Right lung (tissue), 5 donors: ENCODE data around the gene NXNL2. TPM values are rescaled to one million over a fixed set of nuclear protein-coding genes. Genes with fewer than 3 reads are reported as not detected.

Experiments
- DNase-seq, 2 donors: peaks; one replicate each; pipeline ENCODE4 v3.0.0-alpha.2; 2013
- polyA plus RNA-seq, 5 donors: library from polyadenylated mRNA; unstranded; fragments of 120-200 nt; gene quantifications; one replicate each; pipeline versions ENCODE4 v1.2.1 to v1.2.3, GENCODE V29; 2013; ENCODE audit warnings: inconsistent platforms in 1 of 5, low replicate concordance in 1 of 5; ENCODE audit not compliant: insufficient read length in 5 of 5, insufficient read depth in 1 of 5

Gene NXNL2
- polyA plus RNA-seq, 5 donors, result 0.55 to 1.2 (median 0.95) TPM

DNA sequence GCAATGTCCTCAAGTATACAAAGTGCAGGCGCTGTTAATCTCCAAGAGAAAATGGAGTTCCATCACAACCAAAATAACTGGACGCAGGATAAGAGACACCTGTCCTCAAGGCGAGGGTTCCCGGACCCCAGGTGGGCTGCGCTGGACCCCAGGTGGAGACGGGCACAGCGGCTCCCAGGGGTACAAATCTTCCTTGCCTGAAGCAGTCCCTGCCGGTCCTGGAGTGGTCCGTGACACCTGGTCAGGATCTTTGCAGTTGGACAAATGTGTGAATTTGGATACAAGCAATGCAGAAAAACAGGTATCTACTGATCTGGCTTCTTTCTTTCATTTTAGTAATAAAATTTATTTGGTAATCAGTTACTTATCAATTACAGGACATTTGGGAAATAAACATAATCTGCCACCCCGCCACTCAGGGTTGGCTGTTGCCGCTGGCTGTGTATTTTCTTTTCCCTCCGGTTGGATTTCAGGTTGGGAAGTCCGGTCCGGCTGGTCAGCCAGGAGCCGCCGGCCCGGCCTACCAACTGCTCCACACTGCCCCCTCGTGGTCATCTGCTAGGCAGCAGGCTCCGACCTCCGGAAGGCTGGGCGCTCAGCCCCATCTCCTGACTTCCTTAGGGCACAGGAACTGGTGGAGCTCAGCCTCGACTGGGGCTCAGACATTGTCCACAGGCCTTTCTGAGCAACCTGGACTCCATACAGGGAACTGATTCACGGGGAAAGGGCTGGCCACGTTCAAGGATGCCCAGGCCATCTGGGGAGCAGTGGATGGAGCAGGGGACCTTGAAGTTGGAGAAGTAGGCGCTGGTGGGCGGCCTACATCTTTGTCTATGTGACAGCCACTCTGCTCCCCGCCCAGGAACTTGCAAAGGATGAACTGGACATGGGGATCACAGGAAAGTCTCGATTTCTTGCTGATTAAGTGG is 43.4 kb downstream of the NXNL2 start:
- DNase-seq, result peak; percentile 59 to 76

DNA sequence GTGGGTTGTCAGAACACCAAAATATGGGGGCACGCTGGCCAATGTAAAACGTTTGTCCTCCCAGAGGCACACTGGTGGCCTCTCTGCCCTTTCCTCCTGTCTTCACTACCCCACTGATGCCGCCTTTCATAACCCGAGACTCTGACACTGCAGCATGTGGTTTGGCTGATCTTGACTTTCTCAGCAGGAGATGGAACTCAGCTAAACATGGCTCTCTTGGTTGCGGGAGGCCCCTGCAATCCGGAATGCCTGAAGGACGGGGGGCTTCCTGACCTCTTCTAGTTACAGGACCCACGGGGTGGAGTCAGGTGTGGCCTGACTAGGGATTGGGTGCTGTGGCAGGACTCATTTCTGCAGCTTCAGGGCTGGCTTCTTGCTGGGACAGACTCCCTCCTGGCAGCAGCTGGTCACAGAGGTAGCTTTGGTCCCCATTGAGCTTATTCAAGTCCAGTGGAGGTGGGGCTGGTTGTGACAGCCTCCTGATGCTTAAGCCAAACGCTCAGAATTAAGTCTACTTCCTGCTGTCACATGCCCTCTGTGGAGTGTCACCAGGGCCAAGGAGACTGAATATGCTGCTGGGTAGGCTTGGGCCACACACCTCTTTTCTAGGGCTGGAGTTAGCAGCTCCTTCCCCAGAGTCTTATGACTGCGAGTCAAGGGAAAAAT is 44.2 kb downstream of the NXNL2 start:
- no peak for DNase-seq

DNA sequence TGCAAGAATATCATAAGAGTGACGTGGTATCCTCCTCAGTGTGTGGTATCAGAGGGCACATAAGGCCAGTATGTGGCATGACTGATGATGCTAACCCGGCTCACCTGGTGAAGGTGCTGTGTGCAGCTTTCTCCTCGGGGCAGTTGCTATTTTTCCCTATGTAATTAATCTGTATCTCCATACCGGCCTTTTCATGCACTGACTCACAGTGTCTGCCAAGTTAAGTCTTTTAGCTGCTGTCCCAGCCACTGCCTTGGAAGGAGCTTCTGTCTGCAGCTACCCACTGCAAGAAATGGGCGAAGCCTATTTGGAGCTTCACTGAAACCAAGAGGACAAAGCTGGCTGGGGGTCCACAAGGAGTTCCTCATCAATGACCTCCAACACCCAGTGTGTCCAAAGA is 46.0 kb downstream of the NXNL2 start:
- DNase-seq, result no peak

DNA sequence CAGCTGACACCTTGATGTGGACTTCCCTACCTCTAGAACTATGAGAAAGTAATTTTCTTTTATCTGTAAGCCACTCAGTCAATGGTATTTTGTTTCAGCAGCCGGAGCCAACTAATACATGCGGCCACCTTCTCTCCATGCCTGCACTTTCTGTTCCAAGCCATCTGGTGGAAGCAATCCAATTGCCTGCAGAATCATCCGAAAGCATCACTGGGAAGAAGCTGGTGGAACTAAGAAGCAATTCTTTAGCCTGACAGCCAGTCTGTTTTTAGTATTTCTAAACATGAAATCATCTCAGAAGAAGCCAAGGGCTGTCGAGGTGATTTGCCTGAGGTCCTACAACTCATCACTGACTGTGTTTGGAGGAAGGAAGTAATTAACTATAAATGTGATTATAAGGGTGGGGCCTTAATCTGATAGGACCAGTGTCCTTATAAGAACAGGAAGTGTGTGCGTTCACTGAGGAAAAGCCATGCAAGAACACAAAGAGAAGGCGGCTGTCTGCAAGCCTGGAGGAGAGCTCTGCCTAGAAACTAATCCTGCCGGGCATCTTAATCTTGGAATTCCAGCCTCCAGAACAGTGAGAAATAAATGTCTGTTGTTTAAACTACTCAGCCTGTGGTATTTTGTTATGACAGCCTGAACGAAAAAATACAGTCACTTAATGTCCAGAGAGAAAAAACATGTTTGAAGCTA is 49.1 kb downstream of the NXNL2 start:
- DNase-seq, result no peak

DNA sequence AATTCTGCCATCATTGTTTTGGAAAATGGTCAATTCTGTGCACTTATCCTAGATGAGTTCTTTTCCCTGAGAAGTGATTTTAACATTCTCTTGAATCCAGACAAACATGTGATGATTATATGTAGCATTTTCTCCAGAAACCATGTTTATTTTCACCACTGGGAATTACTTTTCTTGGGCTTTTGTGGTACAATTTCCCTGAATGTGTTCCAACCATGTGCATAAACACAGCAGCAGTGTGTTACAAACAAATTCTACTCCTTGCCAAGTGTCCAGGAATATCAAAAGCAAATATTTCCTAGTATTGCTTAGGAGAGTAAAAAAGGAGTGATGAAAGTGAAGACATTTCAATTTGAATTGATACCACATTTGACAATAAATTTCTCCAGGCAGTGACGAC is 50.4 kb downstream of the NXNL2 start:
- no peak for DNase-seq

DNA sequence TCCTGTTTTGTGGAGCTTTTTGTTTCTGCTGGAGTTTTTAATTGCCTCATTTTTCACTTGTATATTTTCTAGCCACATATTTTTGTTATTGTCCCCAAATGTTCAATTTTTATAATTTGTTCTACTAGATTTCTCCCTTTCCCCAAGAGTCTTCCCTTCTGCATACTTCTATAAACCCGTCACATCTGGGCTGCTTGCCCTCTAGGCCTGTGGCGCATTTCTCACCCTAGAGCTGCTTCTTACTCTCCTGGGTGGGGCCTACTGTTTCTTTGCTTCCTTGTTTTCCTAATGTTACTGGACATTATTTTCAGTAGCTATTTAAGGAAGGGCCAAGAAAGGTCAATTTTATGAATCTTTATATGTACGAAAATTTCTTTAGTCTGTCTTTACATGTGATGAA is 51.5 kb downstream of the NXNL2 start:
- no peak for DNase-seq

DNA sequence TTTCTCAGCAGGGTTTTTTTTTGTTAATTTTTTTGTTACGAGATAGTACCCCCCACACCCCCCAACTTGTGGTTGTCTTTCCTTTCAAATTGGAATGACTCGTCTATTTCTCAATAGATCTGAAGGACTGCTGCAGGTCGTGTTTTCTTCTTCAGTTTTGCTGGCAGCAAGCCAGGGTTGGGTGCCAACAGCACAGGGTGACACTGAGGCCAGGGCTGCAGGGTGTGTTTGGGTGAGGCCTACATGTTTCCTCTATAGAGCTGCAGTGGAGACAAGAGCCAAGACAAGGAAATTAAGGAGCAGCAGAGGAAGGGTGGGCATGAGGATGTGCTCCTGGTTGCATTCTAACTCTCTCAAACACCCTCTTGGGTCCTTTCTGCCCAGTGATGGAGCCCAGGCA is 52.2 kb downstream of the NXNL2 start:
- DNase-seq, result no peak

DNA sequence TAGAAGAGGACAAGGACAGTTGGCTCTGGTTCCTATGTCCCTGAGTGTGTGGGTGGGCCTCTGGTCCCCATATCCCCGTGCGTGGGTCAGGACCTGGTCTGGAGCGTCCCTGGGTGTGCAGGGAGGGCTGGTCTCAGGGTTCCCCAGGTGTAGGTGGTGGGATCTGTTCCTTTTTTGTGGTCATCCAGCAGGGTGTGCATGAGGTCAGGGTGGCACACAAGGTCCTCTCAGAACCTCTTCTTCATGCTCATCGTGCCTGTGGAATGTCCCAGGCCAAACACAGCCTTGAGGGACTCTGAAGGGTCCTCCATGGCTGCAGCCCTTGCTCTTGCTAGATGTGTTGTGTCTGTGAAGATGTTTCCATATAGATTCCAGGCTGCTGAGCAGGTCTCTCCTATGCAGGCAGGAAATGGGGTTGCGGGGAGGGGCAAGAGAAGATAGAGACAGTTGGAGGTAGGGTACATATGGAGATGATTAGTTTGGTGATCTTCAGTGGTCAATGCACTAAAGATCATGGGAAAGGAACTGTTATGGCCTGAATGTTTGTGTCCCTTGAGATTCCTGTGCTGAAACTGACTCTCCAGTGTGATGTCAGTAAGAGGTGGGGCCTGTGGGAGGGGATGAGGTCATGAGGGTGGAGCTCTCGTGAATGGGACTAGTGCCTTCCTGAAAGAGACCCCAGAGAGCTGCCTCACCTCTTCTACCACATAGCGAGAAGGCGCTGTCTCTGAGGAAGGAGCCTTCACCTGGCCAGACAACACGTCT is 53.1 kb downstream of the NXNL2 start:
- no peak for DNase-seq

DNA sequence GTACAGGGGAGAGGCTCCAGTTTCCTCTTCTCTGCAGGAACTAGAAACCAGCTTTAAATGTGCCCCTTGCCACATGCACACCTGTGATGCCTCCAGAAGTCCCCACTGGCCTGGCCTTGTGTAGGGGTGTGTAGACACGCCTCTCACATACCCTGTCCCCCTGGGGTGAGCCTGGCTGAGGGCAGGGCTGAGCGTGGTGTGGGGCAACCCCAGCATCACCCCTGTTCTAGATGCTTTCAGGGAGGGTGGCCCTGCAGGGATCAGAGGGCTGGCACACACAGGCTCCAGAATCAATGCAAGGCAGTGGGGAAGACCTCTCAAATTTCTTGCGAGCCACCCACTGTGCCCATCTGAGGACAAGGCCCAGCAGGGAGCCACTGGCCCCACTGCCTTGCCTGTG is 54.7 kb downstream of the NXNL2 start:
- DNase-seq, result no peak

DNA sequence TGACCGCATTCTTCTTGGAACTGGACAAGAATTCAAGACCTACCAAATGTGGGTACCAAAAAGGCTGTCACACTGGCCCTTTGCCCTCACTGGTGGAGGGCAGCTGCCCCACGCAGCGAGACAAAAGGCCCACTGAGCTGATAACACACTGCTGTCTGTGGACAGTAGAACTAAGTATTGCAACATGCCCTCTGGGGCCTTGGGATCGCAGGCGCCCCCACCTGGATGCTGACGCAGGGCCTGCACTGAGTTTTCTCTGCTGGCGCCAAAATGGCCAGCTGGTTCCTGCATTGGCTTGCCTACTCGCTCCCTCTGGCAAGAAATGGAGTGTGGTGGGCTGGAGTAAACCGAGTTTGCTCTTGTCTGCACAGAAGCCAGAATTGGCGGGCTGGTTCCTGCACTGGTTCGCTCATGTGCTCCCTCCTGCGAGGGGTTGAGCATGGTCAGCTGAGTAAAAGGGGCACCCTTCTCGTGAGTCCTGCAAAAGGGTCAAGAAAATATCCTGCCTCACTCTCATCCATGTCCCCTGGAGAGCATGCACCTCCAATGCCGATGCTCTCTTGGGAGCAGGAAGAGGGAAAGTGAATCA is 55.7 kb downstream of the NXNL2 start:
- DNase-seq, result no peak

DNA sequence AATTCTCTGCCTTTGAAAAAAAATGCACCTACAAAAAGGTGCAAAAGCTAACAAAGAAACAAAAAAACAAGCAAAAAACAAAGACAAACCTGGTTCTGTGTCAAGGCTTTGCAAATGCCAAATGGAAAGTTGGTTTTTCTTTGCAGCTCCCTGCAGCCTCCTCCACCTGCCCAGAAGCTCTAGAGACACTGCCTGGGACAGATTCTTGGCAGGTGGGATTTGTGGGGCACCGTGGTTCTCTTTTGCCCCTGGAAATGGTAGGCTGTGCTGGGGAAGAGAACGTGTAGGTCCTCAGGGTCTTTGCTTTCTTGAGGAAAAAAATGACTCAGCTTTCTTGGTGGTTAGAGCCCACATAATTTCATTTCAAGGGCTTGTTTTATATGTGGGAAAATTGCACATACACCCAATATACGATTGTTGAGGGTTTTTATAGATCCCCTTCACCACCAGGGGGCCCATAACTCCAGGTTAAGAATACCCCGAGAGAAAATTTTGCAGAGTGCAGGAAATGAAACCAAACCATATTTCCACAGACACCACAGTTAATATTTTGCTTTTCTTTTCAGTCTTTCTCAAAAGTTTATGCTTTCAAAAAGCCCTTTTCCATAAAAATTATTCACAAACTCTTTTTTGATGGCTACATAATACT is 58.7 kb downstream of the NXNL2 start:
- peak in 1 of 2 donors; percentile 55 for DNase-seq

Other genes with a start within 250 kb of the NXNL2 start
- 100 to 1,000 TPM; 118 to 179 (median 152) TPM for gene SPIN1, start 146.7 kb upstream of the NXNL2 start, polyA plus RNA-seq